GM12864 (cell line): Measurements from ENCODE around the gene DSG4.

Experiments used
- DNase-seq: peaks from one replicate; pipeline ENCODE4 v3.0.0-alpha.2; 2011; ENCODE audit warnings: low read depth
- H3K4me3 ChIP-seq: 2 replicates; pipeline ENCODE4 v1.5.1; 2011; ENCODE audit warnings: mild to moderate bottlenecking, low read depth, low read length, control low read depth
- CTCF ChIP-seq: IDR thresholded peaks from 2 replicates; pipeline ENCODE4 v1.5.1; 2011; ENCODE audit warnings: low read depth, mild to moderate bottlenecking, moderate library complexity, low read length, control low read depth, inconsistent platforms; ENCODE audit errors: missing control alignments

Gene DSG4

GRCh38 chr18:31396796-31397612 is 20.4 kb downstream of the DSG4 start:
- DNase-seq: no peak
- H3K4me3 ChIP-seq: no peak overlapping the region
- no peak for TF ChIP-seq CTCF

GRCh38 chr18:31398191-31398590 is 21.6 kb downstream of the DSG4 start:
- H3K4me3 ChIP-seq: no peak overlapping the region

GRCh38 chr18:31399306-31400032 is 22.9 kb downstream of the DSG4 start:
- no peak for TF ChIP-seq CTCF
- DNase-seq: no peak
- H3K4me3 ChIP-seq: no peak overlapping the region

More at GRCh38 chr18:31398191-31398590, 21.6 kb downstream of the DSG4 start:
- TF ChIP-seq CTCF: no peak
- no peak for DNase-seq

GRCh38 chr18:31401156-31402025 is 24.8 kb downstream of the DSG4 start:
- no peak for TF ChIP-seq CTCF
- DNase-seq: no peak
- H3K4me3 ChIP-seq: no peak overlapping the region

GRCh38 chr18:31402026-31402373 is 25.4 kb downstream of the DSG4 start:
- TF ChIP-seq CTCF: no peak
- no peak for DNase-seq
- no peak overlapping the region for H3K4me3 ChIP-seq

- TF ChIP-seq CTCF: no peak
- no peak for DNase-seq
- no peak overlapping the region for H3K4me3 ChIP-seq
Measured at GRCh38 chr18:31403409-31403808, 26.8 kb downstream of the DSG4 start.
